Measurements from ENCODE around the gene PTPRK. TPM values are rescaled to one million over a fixed set of nuclear protein-coding genes. Genes with fewer than 3 reads are reported as not detected.

PTPRK gene
- total and polyA plus RNA-seq, 2 of the 8 experiments (the other 6 are each of a cell fraction or from before 2014, with no cell fraction given), result 11.4 to 47.3 TPM

- H2BK20ac ChIP-seq (ENCODE audit: low read length), result no peak overlapping the region
- no peak overlapping the region for H3K18ac ChIP-seq (ENCODE audit: extremely low read depth, low read length)
- WGBS, 2 experiments (ENCODE audit: extremely low coverage in 1 of 2, insufficient coverage in 1 of 2, insufficient read length in 1 of 2, insufficient replicate concordance in 2 of 2, low coverage in 1 of 2, low lambda C conversion rate in 2 of 2, missing lambda C conversion rate in 1 of 2), result 91% methylated on average over 1 of the region's 1 CpG; no CpG with 5 or more reads in 1 of the 2 experiments
- H3K27me3 ChIP-seq (replicated peaks in 1 of 4; ENCODE audit: control insufficient read depth in 3 of 4, extremely low read depth in 1 of 4, insufficient read depth in 3 of 4, low read length in 3 of 4), result no peaks in the 10 kb centered on the region; a peak in 1 of 7 replicates
- no peak overlapping the region for H2BK5ac ChIP-seq (ENCODE audit: low read depth, low read length)
- H2BK15ac ChIP-seq (ENCODE audit: low read length), result no peak overlapping the region
- H3K23ac ChIP-seq (ENCODE audit: insufficient read length), result no peak overlapping the region
- H3K36me3 ChIP-seq (ENCODE audit: control insufficient read depth in 2 of 4, insufficient read depth in 4 of 4, low read length in 3 of 4), result no peaks in the 10 kb centered on the region
- no peak overlapping the region for H4K5ac ChIP-seq (ENCODE audit: insufficient read length, low read depth, low read length)
- H3K4ac ChIP-seq (replicated peaks; ENCODE audit: insufficient read length, low read depth, low read length), result no peak overlapping the region
- H3K79me2 ChIP-seq (ENCODE audit: control insufficient read depth in 1 of 2, insufficient read depth in 2 of 2, low read length in 2 of 2), result peaks cover 0 to 3% of the 10 kb centered on the region in 2 experiments; a peak in 1 of 4 replicates
- no peak overlapping the region for H2BK120ac ChIP-seq (replicated peaks; ENCODE audit: low read depth, low read length)
- H3K27ac ChIP-seq (ENCODE audit: low read depth, low read length), result no peak overlapping the region
- no peak for TF ChIP-seq JUN (IDR thresholded peaks at IDR 0.05; ENCODE audit: low read depth, low read length)
- no peak for TF ChIP-seq SP1 (IDR thresholded peaks at IDR 0.05; ENCODE audit: low read depth, low read length)
- TF ChIP-seq RXRA (IDR thresholded peaks at IDR 0.05; ENCODE audit: insufficient read depth, low read depth, low read length), result no peak
- ChIA-PET POLR2A (ENCODE audit: partially characterized antibody) (no interaction called here), CTCF (ENCODE audit: partially characterized antibody) (no interaction called here)
- H2AFZ ChIP-seq (ENCODE audit: low read length), result no peak overlapping the region
- H3K79me1 ChIP-seq (ENCODE audit: low read depth, low read length), result no peaks in the 10 kb centered on the region; the same call in 1 of the 2 replicates
- DNase-seq (ENCODE audit: low read depth in 1 of 2, low spot score in 2 of 2), result no peak
- no peaks in the 10 kb centered on the region for H3K23me2 ChIP-seq (ENCODE audit: low read depth, low read length)
- H3K9ac ChIP-seq (replicated peaks in 1 of 4; ENCODE audit: extremely low read depth in 1 of 4, low read depth in 3 of 4, low read length in 3 of 4), result no peak overlapping the region
- H3K4me3 ChIP-seq (ENCODE audit: extremely low read depth in 1 of 4, insufficient read depth in 2 of 4, low read depth in 3 of 4, low read length in 4 of 4), result no peak overlapping the region
- no peak overlapping the region for H3K14ac ChIP-seq (ENCODE audit: insufficient read length)
- no peak overlapping the region for H4K8ac ChIP-seq (ENCODE audit: extremely low read depth, insufficient read depth, low read length)
- H2BK12ac ChIP-seq (ENCODE audit: low read depth, low read length), result no peak overlapping the region
- no peaks in the 10 kb centered on the region for H3K9me3 ChIP-seq (ENCODE audit: insufficient read depth in 2 of 2, low read depth in 1 of 2, low read length in 1 of 2)
- FAIRE-seq, result no peak
- H3K56ac ChIP-seq (replicated peaks; ENCODE audit: insufficient read length, low read depth, low read length), result no peak overlapping the region
- no peak overlapping the region for H3K4me2 ChIP-seq (ENCODE audit: insufficient read depth in 1 of 2, low read depth in 2 of 2, low read length in 2 of 2)
- H4K20me1 ChIP-seq (replicated peaks in 1 of 2; ENCODE audit: control insufficient read depth in 1 of 2, insufficient read depth in 2 of 2, low read length in 2 of 2), result peaks cover 0 to 8% of the 10 kb centered on the region in 2 experiments
- no peak overlapping the region for H2AK5ac ChIP-seq (ENCODE audit: low read depth, low read length)
- H4K91ac ChIP-seq (replicated peaks; ENCODE audit: insufficient read length, low read length), result no peak overlapping the region
- H3K4me1 ChIP-seq (replicated peaks in 1 of 4; ENCODE audit: control insufficient read depth in 3 of 4, insufficient read depth in 4 of 4, low read length in 3 of 4), result peaks cover 0 to 15% (median 8%) of the 10 kb centered on the region in 4 experiments; a peak in 4 of 7 replicates
Measured at GRCh38 chr6:128284128-128284527, 236.3 kb downstream of the PTPRK start.
